ENCODE measurements around the gene KARS1.

Gene KARS1

GRCh38 chr16:75578725-75579124, 68.7 kb downstream of the KARS1 start:
- no peak for DNase-seq

- no peak for DNase-seq
Observed at GRCh38 chr16:75578212-75578611, 69.3 kb downstream of the KARS1 start.
